ENCODE results near the gene PARD6B.
A peak's percentile ranks its signal among the peaks of the same experiment; 100 is the strongest.
"Not testable (repeated sequence)": the region's sequence is repeated elsewhere in the genome, so short reads cannot be mapped to it uniquely, and the experiment has no call there.

Gene PARD6B

GRCh38 chr20:50789968-50790650 is 58.7 kb downstream of the PARD6B start:
- Histone ChIP-seq H3K4me1 (ENCODE audit: insufficient read depth, low read length) (peaks cover 10% of the 10 kb centered on the region), H3K9me3 (ENCODE audit: low read length) (no peaks in the 10 kb centered on the region), H3K4me3 (ENCODE audit: low read length) (no peak overlapping the region), H2AFZ (ENCODE audit: low read depth, low read length) (no peak overlapping the region), H3K36me3 (ENCODE audit: insufficient read depth, low read length) (no peaks in the 10 kb centered on the region), H3K27me3 (ENCODE audit: insufficient read depth, low read length) (no peaks in the 10 kb centered on the region)

GRCh38 chr20:50790651-50791277 is 59.4 kb downstream of the PARD6B start:
- Histone ChIP-seq H3K27me3 (ENCODE audit: insufficient read depth, low read length) (no peaks in the 10 kb centered on the region), H3K4me3 (ENCODE audit: low read length) (no peak overlapping the region), H3K36me3 (ENCODE audit: insufficient read depth, low read length) (no peaks in the 10 kb centered on the region), H2AFZ (ENCODE audit: low read depth, low read length) (no peak overlapping the region), H3K9me3 (ENCODE audit: low read length) (no peaks in the 10 kb centered on the region), H3K4me1 (ENCODE audit: insufficient read depth, low read length) (peaks cover 10% of the 10 kb centered on the region)

GRCh38 chr20:50792708-50793574 is 61.6 kb downstream of the PARD6B start:
- Histone ChIP-seq H3K27me3 (ENCODE audit: insufficient read depth, low read length) (no peaks in the 10 kb centered on the region), H3K36me3 (ENCODE audit: insufficient read depth, low read length) (no peaks in the 10 kb centered on the region), H2AFZ (ENCODE audit: low read depth, low read length) (no peak overlapping the region), H3K9me3 (ENCODE audit: low read length) (no peaks in the 10 kb centered on the region), H3K4me3 (ENCODE audit: low read length) (no peak overlapping the region), H3K4me1 (ENCODE audit: insufficient read depth, low read length) (peaks cover 10% of the 10 kb centered on the region)

DNA sequence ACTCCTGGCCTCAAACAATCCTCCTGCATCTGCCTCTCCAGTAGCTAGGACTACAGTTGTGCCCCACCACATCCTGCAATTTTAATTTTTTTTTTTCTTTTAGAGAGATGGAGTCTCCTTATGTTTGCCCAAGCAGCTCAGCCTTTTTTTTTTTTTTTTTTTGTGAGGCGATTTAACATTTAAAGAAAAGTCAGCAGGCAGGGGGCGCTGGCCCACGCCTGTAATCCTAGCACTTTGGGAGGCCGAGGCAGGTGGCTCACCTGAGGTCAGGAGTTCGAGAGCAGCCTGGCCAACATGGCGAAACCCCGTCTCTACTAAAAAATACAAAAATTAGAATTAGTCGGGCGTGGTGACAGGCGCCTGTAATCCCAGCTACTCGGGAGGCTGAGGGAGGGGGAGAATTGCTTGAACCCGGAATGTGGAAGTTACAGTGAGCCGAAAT is 62.2 kb downstream of the PARD6B start:
- H3K9me3 ChIP-seq (ENCODE audit: low read length); H3K4me1 ChIP-seq (ENCODE audit: insufficient read depth, low read length); H3K4me3 ChIP-seq (ENCODE audit: low read length); H3K36me3 ChIP-seq (ENCODE audit: insufficient read depth, low read length); H2AFZ ChIP-seq (ENCODE audit: low read depth, low read length); H3K27me3 ChIP-seq (ENCODE audit: insufficient read depth, low read length): not testable (repeated sequence)

DNA sequence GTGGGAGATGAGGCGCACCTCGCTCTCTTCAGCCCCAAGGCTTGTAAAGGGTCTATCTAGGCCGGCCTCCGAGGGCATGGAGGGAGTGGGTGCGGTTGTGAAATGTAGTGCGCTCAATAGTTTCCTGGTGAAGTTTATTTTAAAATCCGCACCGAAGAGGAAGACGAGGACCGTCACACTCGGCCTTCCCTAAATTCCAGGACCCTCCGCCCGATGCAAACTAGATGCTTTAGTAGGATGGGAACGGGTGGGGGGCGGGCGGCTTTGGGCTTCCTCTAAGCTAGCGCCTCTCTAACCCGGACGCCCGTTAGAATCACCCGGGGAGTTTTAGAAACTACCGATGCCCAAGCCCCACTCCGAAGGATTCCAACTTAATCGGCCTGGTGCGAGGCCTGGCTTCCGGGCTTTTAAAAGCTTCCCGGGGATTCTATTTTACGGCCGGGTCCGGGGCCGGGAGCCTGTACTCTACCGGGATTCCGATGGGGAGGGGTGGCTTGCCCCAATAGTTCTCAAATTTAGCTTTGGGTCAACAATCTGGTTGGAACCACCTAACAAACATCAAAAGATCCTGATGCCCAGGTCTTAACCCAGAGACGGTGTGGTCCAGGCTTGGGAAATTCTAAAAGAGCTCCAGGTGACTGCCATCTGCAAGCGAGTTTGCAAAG is 62.9 kb downstream of the PARD6B start:
- no peaks in the 10 kb centered on the region for H3K27me3 ChIP-seq (ENCODE audit: insufficient read depth, low read length)
- H3K9me3 ChIP-seq (ENCODE audit: low read length) = no peaks in the 10 kb centered on the region
- H3K4me1 ChIP-seq (ENCODE audit: insufficient read depth, low read length) = peaks cover 10% of the 10 kb centered on the region
- peak overlapping the region; percentile 51 for H2AFZ ChIP-seq (ENCODE audit: low read depth, low read length)
- no peaks in the 10 kb centered on the region for H3K36me3 ChIP-seq (ENCODE audit: insufficient read depth, low read length)
- peak overlapping the region; percentile 93 for H3K4me3 ChIP-seq (ENCODE audit: low read length)

DNA sequence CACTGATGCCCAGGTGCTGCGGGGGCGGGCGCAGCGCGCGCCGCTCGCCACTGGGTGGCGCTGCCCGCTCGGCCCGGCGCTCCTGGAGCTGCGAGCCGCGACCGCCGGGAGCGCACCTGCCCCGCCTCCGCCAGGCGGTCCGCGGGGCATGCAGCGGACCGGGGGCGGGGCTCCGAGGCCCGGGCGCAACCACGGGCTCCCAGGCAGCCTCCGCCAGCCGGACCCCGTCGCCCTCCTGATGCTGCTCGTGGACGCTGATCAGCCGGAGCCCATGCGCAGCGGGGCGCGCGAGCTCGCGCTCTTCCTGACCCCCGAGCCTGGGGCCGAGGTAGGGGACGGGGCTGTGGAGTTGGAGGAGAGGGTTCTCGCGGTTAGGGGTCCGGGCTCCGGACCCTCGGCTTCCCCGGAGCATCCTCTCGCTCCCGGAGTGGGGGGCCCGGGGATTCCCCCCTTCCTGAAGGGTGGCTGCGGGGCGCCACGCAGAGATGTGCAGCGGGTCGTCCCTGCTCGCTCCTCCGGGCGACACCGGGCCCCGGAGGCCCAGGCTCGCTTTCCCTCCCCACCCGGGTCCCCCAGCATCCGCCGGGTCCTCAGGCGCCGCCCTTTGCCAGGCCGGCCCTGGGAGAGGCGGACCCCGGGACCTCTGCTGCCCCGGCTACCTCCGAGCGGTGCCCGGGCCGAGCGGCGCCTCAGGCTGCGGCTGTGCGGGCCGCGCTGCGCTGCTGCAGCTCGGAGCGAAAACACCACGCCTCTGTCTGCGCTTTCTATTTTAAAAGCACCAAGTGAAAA is 63.7 kb downstream of the PARD6B start, which contains the start of gene BCAS4:
TSS of gene BCAS4 (plus strand) at position 216 of the 789 bp plus-strand sequence. CDS start at position 239, 23 bp downstream.
- no peaks in the 10 kb centered on the region for H3K27me3 ChIP-seq (ENCODE audit: insufficient read depth, low read length)
- peaks cover 10% of the 10 kb centered on the region for H3K4me1 ChIP-seq (ENCODE audit: insufficient read depth, low read length)
- H3K36me3 ChIP-seq (ENCODE audit: insufficient read depth, low read length) = no peaks in the 10 kb centered on the region
- no peaks in the 10 kb centered on the region for H3K9me3 ChIP-seq (ENCODE audit: low read length)
- peak within 1 kb of the TSS; percentile 97 for H2AFZ ChIP-seq (ENCODE audit: low read depth, low read length)
- H3K4me3 ChIP-seq (ENCODE audit: low read length) = peak within 1 kb of the TSS; percentile 93

DNA sequence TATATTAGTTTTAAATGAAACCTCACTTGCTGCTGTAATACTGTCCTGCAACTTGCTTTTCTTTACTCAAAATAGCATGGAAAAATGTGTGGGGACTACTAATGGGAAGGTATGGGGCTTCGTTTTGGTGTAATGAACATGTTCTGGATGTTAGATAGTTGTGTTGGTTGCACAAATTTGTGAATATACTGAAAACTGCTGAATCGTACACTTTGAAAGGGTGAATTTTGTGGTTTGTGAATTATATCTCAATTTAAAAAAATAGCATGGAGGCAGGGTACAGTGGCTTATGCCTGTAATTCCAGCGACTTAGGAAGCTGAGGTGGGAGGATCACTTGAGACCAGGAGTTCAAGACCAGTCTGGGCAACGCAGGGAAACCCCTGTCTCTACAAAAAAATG is 65.8 kb downstream of the PARD6B start:
- H3K36me3 ChIP-seq (ENCODE audit: insufficient read depth, low read length) = no peaks in the 10 kb centered on the region
- H3K4me1 ChIP-seq (ENCODE audit: insufficient read depth, low read length) = peaks cover 3% of the 10 kb centered on the region
- no peaks in the 10 kb centered on the region for H3K9me3 ChIP-seq (ENCODE audit: low read length)
- H3K27me3 ChIP-seq (ENCODE audit: insufficient read depth, low read length) = no peaks in the 10 kb centered on the region
- no peak overlapping the region for H3K4me3 ChIP-seq (ENCODE audit: low read length)
- no peak overlapping the region for H2AFZ ChIP-seq (ENCODE audit: low read depth, low read length)

- H2AFZ ChIP-seq (ENCODE audit: low read depth, low read length) = no peak overlapping the region
- no peaks in the 10 kb centered on the region for H3K27me3 ChIP-seq (ENCODE audit: insufficient read depth, low read length)
- H3K4me3 ChIP-seq (ENCODE audit: low read length) = no peak overlapping the region
- no peaks in the 10 kb centered on the region for H3K36me3 ChIP-seq (ENCODE audit: insufficient read depth, low read length)
- H3K9me3 ChIP-seq (ENCODE audit: low read length) = no peaks in the 10 kb centered on the region
- H3K4me1 ChIP-seq (ENCODE audit: insufficient read depth, low read length) = peaks cover 3% of the 10 kb centered on the region
Observed at GRCh38 chr20:50798650-50799049, 67.3 kb downstream of the PARD6B start.

DNA sequence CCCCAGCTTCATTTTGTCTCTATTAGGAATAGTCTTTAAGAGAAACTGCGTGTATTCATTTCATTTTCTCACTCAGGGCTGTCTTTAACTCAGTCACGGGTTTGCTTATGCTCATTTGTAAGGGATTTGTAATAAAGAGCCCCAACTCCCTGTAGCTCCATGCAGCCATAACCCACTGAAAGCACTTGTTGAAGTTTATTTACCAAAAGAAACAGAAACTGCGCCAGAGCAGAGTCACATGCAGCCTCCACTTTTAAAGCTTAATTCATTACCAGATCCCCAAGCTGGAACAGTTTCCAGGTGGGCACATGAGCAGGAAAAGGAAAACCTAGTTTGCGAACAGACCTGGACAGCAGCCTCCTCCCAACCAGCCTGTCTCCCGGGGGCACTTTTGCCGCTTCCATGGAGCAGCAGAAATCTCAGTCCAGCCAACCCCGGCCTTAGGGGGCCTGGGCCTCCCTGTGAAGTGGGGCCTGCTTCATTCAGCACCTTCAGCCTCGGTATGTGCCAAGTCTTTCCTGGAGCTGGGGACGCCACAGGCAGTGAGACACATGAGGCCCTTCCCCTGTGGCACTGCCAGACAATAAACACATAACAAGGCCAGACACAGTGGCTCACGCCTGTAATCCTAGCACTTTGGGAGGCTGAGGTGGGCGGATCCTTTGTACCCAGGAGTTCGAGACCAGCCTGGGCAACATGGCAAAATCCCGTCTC is 68.0 kb downstream of the PARD6B start:
- Histone ChIP-seq H3K9me3 (ENCODE audit: low read length) (no peaks in the 10 kb centered on the region), H3K27me3 (ENCODE audit: insufficient read depth, low read length) (no peaks in the 10 kb centered on the region), H3K4me1 (ENCODE audit: insufficient read depth, low read length) (peaks cover 3% of the 10 kb centered on the region), H3K36me3 (ENCODE audit: insufficient read depth, low read length) (no peaks in the 10 kb centered on the region), H3K4me3 (ENCODE audit: low read length) (no peak overlapping the region), H2AFZ (ENCODE audit: low read depth, low read length) (no peak overlapping the region)

DNA sequence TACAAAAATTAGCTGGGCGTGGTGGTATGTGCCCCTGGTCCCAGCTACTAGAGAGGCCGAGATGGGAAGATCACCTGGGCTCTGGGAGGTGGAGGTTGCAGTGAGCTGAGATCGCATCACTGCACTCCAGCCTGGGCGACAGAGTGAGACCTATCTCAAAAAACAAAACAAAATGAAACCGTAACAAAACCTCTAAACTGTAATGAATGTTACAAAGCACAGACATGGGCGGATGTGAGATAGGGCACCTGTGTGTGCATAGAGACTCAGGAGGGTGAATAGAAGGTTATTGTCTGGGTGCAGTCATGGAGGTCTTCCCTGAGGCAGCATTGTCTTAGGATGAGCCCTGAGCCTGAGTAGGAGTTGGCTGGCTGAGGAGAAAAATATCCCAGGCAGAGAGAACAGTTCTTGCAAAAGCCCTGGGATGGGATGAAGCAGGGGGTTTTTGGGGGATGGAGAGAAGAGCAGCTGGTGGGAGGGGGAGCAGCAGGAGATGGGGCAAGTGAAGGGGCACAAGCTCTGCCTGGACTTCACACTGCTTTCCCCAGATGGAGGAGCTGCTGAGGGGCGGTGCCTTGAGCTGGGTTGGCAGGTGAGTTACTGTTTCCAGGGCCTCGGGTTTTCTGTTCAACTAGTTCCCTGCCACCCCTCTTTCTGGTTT is 68.6 kb downstream of the PARD6B start:
- Histone ChIP-seq H2AFZ (ENCODE audit: low read depth, low read length) (no peak overlapping the region), H3K4me1 (ENCODE audit: insufficient read depth, low read length) (no peaks in the 10 kb centered on the region), H3K9me3 (ENCODE audit: low read length) (no peaks in the 10 kb centered on the region), H3K4me3 (ENCODE audit: low read length) (no peak overlapping the region), H3K36me3 (ENCODE audit: insufficient read depth, low read length) (no peaks in the 10 kb centered on the region), H3K27me3 (ENCODE audit: insufficient read depth, low read length) (no peaks in the 10 kb centered on the region)

DNA sequence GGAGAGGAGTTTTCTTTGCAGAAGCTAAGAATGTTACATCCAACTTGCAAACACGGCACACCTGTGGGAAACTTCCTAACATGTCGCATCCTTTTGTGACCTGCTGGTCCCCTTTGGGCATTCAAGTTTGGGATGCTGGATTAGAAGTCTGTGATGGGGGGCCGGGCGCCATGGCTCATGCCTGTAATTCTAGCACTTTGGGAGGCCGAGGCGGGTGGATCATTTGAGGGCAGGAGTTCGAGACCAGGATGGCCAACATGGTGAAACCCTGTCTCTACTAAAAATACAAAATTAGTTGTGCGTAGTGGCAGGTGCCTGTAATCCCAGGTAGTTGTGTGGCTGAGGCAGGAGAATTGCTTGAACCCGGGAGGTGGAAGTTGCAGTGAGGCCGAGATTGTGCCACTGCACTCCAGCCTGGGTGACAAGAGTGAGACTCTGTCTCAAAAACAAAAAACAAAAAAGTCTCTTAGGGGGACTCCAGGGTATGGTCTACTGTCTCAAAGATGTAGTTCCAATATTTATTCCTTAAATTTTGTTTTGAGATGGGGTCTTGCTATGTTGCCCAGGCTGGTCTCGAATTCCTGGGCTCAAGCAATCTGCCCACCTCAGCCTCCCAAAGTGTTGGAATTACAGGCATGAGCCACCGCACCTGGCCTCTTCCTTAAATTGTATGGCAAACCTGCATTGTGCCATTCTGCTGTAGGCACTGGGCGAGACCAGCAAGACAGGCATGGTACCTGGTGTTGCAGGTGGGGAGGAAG is 69.8 kb downstream of the PARD6B start:
- not testable (repeated sequence) for H3K9me3 ChIP-seq (ENCODE audit: low read length); H2AFZ ChIP-seq (ENCODE audit: low read depth, low read length); H3K36me3 ChIP-seq (ENCODE audit: insufficient read depth, low read length); H3K4me1 ChIP-seq (ENCODE audit: insufficient read depth, low read length); H3K27me3 ChIP-seq (ENCODE audit: insufficient read depth, low read length); H3K4me3 ChIP-seq (ENCODE audit: low read length)
